CD4-positive, alpha-beta T cell (primary cell): ENCODE data around the gene FKBP4. TPM values are rescaled to one million over a fixed set of nuclear protein-coding genes. Genes with fewer than 3 reads are reported as not detected.

Experiments
- ATAC-seq: fragments of 200-7000 bp; cut with Tn5 transposase; one replicate; pipeline ENCODE4 v1.10.0; 2022; ENCODE audit warnings: mild to moderate bottlenecking; ENCODE audit not compliant: poor library complexity
- CTCF ChIA-PET: fragments of 350-600 bp; sonication (Branson Sonifier 250); formaldehyde crosslinking; loops from one replicate; lab custom pipeline; 2021; ENCODE audit warnings: antibody characterized with exemption, inconsistent platforms; lab: Charles Lee
- POLR2A ChIA-PET: fragments of 350-600 bp; sonication (Branson Sonifier 250); formaldehyde crosslinking; loops from one replicate; lab custom pipeline; 2021; ENCODE audit warnings: antibody characterized with exemption, inconsistent platforms; lab: Charles Lee
- DNase-seq, 14 experiments: peaks; one replicate each; pipeline ENCODE4 v3.0.0-alpha.2; 2013 to 2020; ENCODE audit warnings: mixed read lengths in 2 of 14
- H3K27ac ChIP-seq, 2 donors: one replicate each; pipeline versions ENCODE4 v1.5.1 to v1.7.0; 2013; ENCODE audit warnings: low read length in 2 of 2, low read depth in 1 of 2, mild to moderate bottlenecking in 1 of 2
- H3K27me3 ChIP-seq, 2 experiments: 1 replicate in 1 of 2; 2 replicates in 1 of 2; pipeline versions ENCODE4 v1.6.1 to v1.7.0; 2013; ENCODE audit warnings: low read length in 2 of 2, control low read depth in 1 of 2, mild to moderate bottlenecking in 1 of 2, moderate library complexity in 1 of 2; ENCODE audit not compliant: insufficient read depth in 2 of 2, control insufficient read depth in 1 of 2
- H3K36me3 ChIP-seq: one replicate; pipeline ENCODE4 v1.6.1; 2013; ENCODE audit warnings: low read length, control low read depth; ENCODE audit not compliant: insufficient read depth
- H3K4me1 ChIP-seq: one replicate; pipeline ENCODE4 v1.6.1; 2013; ENCODE audit warnings: low read length, control low read depth; ENCODE audit not compliant: insufficient read depth
- H3K4me3 ChIP-seq: one replicate; pipeline ENCODE4 v1.5.1; 2013; ENCODE audit warnings: mild to moderate bottlenecking, low read length, moderate library complexity
- H3K9me3 ChIP-seq, 2 experiments: 1 replicate in 1 of 2; 2 replicates in 1 of 2; pipeline versions ENCODE4 v1.6.1 to v1.7.0; 2013; ENCODE audit warnings: low read length in 2 of 2, mild to moderate bottlenecking in 2 of 2, control low read depth in 1 of 2, moderate library complexity in 1 of 2; ENCODE audit not compliant: control insufficient read depth in 1 of 2, insufficient read depth in 1 of 2
- H3K27ac Mint-ChIP-seq: one replicate; pipeline ENCODE4 v1.8.0; 2020; ENCODE audit warnings: mixed read lengths
- H3K27me3 Mint-ChIP-seq: one replicate; pipeline ENCODE4 v1.8.0; 2021; ENCODE audit warnings: mixed read lengths
- H3K36me3 Mint-ChIP-seq: one replicate; pipeline ENCODE4 v1.8.0; 2021; ENCODE audit warnings: low read depth, mixed read lengths
- H3K4me1 Mint-ChIP-seq: one replicate; pipeline ENCODE4 v1.8.0; 2021; ENCODE audit warnings: low read depth, mixed read lengths
- H3K4me3 Mint-ChIP-seq: one replicate; pipeline ENCODE4 v1.8.0; 2020; ENCODE audit warnings: mild to moderate bottlenecking, mixed read lengths
- H3K9me3 Mint-ChIP-seq: one replicate; pipeline ENCODE4 v1.8.0; 2020; ENCODE audit warnings: mixed read lengths
- CTCF ChIP-seq: fragments of 200-600 bp; IDR thresholded peaks from one replicate; pipeline ENCODE4 v1.8.0; 2022; ENCODE audit warnings: antibody characterized with exemption, mild to moderate bottlenecking
- intact Hi-C, 2 experiments: fragments of 100-400 bp; cut with DNase I in 1 of 2; cut with micrococcal nuclease in 1 of 2; formaldehyde crosslinking; loops; one replicate each; pipeline versions ENCODE4 v1.15.1 to v1.9.0; 2023 to 2025; cut with DNase I, micrococcal nuclease
- total RNA-seq, 174 experiments: library from RNA in 2 of 174; stranded (reverse) in 2 of 174; gene quantifications; one replicate each; pipeline ENCODE4 v1.2.3 and lab custom pipeline; 2021 to 2026

Gene FKBP4
- total RNA-seq, 2 experiments from 2014 or later = 35.7 to 40.3 TPM

- no peak for ATAC-seq
- Mint-ChIP-seq H3K27ac (no peak overlapping the region), H3K4me3 (no peak overlapping the region), H3K9me3 (no peaks in the 10 kb centered on the region), H3K4me1 (peaks cover 6% of the 10 kb centered on the region), H3K36me3 (no peaks in the 10 kb centered on the region), H3K27me3 (peaks cover 11% of the 10 kb centered on the region)
- Histone ChIP-seq H3K27me3 (no peaks in the 10 kb centered on the region), H3K4me3 (no peak overlapping the region), H3K4me1 (peaks cover 10% of the 10 kb centered on the region), H3K36me3 (no peaks in the 10 kb centered on the region), H3K27ac (no peak overlapping the region), H3K9me3 (no peaks in the 10 kb centered on the region)
- no peak for DNase-seq
- POLR2A ChIA-PET = no interaction called here
- TF ChIP-seq CTCF = no peak
- intact Hi-C loops = no loop called here
- CTCF ChIA-PET = no interaction called here
These were observed 15.5 kb upstream of the FKBP4 start for GRCh38 chr12:2779281-2779680.

- Mint-ChIP-seq H3K9me3 (no peaks in the 10 kb centered on the region), H3K4me3 (peak overlapping the region; percentile 80), H3K27me3 (peaks cover 19% of the 10 kb centered on the region), H3K36me3 (no peaks in the 10 kb centered on the region), H3K4me1 (peaks cover 9% of the 10 kb centered on the region), H3K27ac (no peak overlapping the region)
- CTCF ChIA-PET = interaction anchor here (0.8 to 3.8 kb wide), 6 partner anchors 10 to 101 kb away, joined by 3 to 27 read pairs (median 4); partner anchors contain the start of gene FKBP4
- POLR2A ChIA-PET = interaction anchor here (1.1 to 1.3 kb wide), 2 partner anchors 11 to 101 kb away, joined by 4 to 5 read pairs; partner anchors contain the start of gene FKBP4
- TF ChIP-seq CTCF = peak; percentile 90
- peak; percentile 91 for ATAC-seq
- no peaks in the 10 kb centered on the region for H3K9me3 ChIP-seq
- H3K4me1 ChIP-seq = peaks cover 10% of the 10 kb centered on the region
- peak in 13 of 14 experiments; percentile 12 to 72 (median 34) for DNase-seq
- H3K27me3 ChIP-seq = no peaks in the 10 kb centered on the region
- no peaks in the 10 kb centered on the region for H3K36me3 ChIP-seq
- intact Hi-C loops = loop anchor here (1.0 to 10.0 kb wide), 2 partner anchors 101 to 749 kb away; no protein-coding TSS in a partner anchor
- H3K4me3 ChIP-seq = peak overlapping the region; percentile 29
- no peak overlapping the region for H3K27ac ChIP-seq
These were observed 10.7 kb upstream of the FKBP4 start for GRCh38 chr12:2783936-2784600.

GRCh38 chr12:2785017-2785416 lies 9.8 kb upstream of the FKBP4 start:
- H3K27ac ChIP-seq = no peak overlapping the region
- Mint-ChIP-seq H3K27ac (no peak overlapping the region), H3K9me3 (no peaks in the 10 kb centered on the region), H3K36me3 (no peaks in the 10 kb centered on the region), H3K4me1 (peaks cover 9% of the 10 kb centered on the region), H3K4me3 (no peak overlapping the region), H3K27me3 (peaks cover 19% of the 10 kb centered on the region)
- no peaks in the 10 kb centered on the region for H3K36me3 ChIP-seq
- ChIA-PET POLR2A (interaction anchor here (1.1 kb wide), 1 partner anchor 94 kb away, joined by 3 read pairs; no protein-coding TSS in a partner anchor), CTCF (interaction anchor here (2.1 to 3.8 kb wide), 2 partner anchors 10 to 102 kb away, joined by 15 to 27 read pairs; partner anchors contain the start of gene FKBP4)
- H3K9me3 ChIP-seq = no peaks in the 10 kb centered on the region
- intact Hi-C loops = loop anchor here in 1 of 2 experiments (10.0 kb wide), 1 partner anchor 750 kb away; no protein-coding TSS in a partner anchor
- H3K27me3 ChIP-seq = no peaks in the 10 kb centered on the region
- DNase-seq = no peak
- no peak for ATAC-seq
- H3K4me1 ChIP-seq = peaks cover 10% of the 10 kb centered on the region
- no peak for TF ChIP-seq CTCF
- no peak overlapping the region for H3K4me3 ChIP-seq
